PC-9 (cell line): ENCODE measurements around the gene CBLN3. TPM values are rescaled to one million over a fixed set of nuclear protein-coding genes. Genes with fewer than 3 reads are reported as not detected.

ENCODE experiments used
- BruUV-seq: library from RNA; stranded (reverse); fragments of 400-500 nt; replicated peaks from 2 replicates; lab custom pipeline; 2021; lab: Mats Ljungman, UMichigan
- CTCF ChIA-PET: fragments of 300-600 bp; sonication (Branson Sonifier 250); formaldehyde crosslinking; loops from one replicate; lab custom pipeline; 2022; ENCODE audit warnings: antibody characterized with exemption; lab: Charles Lee
- POLR2A ChIA-PET: fragments of 300-600 bp; sonication (Branson Sonifier 250); formaldehyde crosslinking; loops from one replicate; lab custom pipeline; 2022; ENCODE audit warnings: antibody characterized with exemption; ENCODE audit not compliant: unreplicated experiment; lab: Charles Lee
- DNase-seq, 2 experiments: peaks; one replicate each; pipeline versions ENCODE4 v3.0.0 to v3.0.0-alpha.2; 2015 to 2022; ENCODE audit warnings: mixed read lengths in 1 of 2
- H2AFZ ChIP-seq: fragments of 200-600 bp; sonication (generic); 2 replicates; pipeline ENCODE4 v1.8.1; 2017; ENCODE audit warnings: antibody characterized with exemption
- H3F3A ChIP-seq: fragments of 200-600 bp; sonication (generic); 2 replicates; pipeline ENCODE4 v1.8.1; 2017; ENCODE audit warnings: antibody characterized with exemption, mild to moderate bottlenecking, low read depth; ENCODE audit not compliant: insufficient read depth
- H3K27ac ChIP-seq: fragments of 200-600 bp; sonication (generic); 2 replicates; pipeline ENCODE4 v1.6.1; 2016; ENCODE audit warnings: mixed run types
- H3K27me3 ChIP-seq: fragments of 200-600 bp; sonication (generic); 2 replicates; pipeline ENCODE4 v1.6.1; 2016; ENCODE audit warnings: low read depth, mixed run types; ENCODE audit not compliant: insufficient read depth
- H3K36me3 ChIP-seq: fragments of 200-600 bp; sonication (generic); 2 replicates; pipeline ENCODE4 v1.6.1; 2016; ENCODE audit warnings: low read depth, mixed run types
- H3K4me1 ChIP-seq: fragments of 200-600 bp; sonication (generic); replicated peaks from 2 replicates; pipeline ENCODE4 v1.6.1; 2016; ENCODE audit warnings: mixed run types; ENCODE audit not compliant: insufficient read depth
- H3K4me2 ChIP-seq: fragments of 200-600 bp; sonication (generic); 2 replicates; pipeline ENCODE4 v1.6.1; 2017; ENCODE audit warnings: mixed run types
- H3K4me3 ChIP-seq: fragments of 200-600 bp; sonication (generic); 2 replicates; pipeline ENCODE4 v1.6.1; 2016; ENCODE audit warnings: mixed run types
- H3K79me2 ChIP-seq: fragments of 200-600 bp; sonication (generic); 2 replicates; pipeline ENCODE4 v1.6.1; 2017; ENCODE audit warnings: low read depth, mixed run types
- H3K9me2 ChIP-seq: fragments of 200-600 bp; sonication (generic); 2 replicates; pipeline ENCODE4 v1.8.1; 2017; ENCODE audit warnings: mild to moderate bottlenecking; ENCODE audit not compliant: insufficient read depth
- H3K9me3 ChIP-seq: fragments of 200-600 bp; sonication (generic); 2 replicates; pipeline ENCODE4 v1.8.1; 2016; ENCODE audit warnings: low read depth; ENCODE audit not compliant: insufficient read depth
- H4K20me1 ChIP-seq: fragments of 200-600 bp; sonication (generic); 2 replicates; pipeline ENCODE4 v1.8.1; 2017; ENCODE audit not compliant: insufficient read depth
- CTCF ChIP-seq: fragments of 200-600 bp; sonication (generic); conservative IDR thresholded peaks from 2 replicates; pipeline ENCODE4 v1.6.1; 2017; ENCODE audit warnings: mixed run types, antibody characterized with exemption, mild to moderate bottlenecking, moderate library complexity
- EZH2 ChIP-seq: fragments of 200-600 bp; sonication (generic); IDR thresholded peaks from 2 replicates; pipeline ENCODE4 v1.8.0; 2017; ENCODE audit warnings: antibody characterized with exemption, low read depth
- intact Hi-C: fragments of 100-400 bp; cut with micrococcal nuclease; formaldehyde crosslinking; loops from one replicate; pipeline ENCODE4 v1.10.0; 2022; ENCODE audit not compliant: unreplicated experiment
- total RNA-seq: library from RNA; stranded (reverse); gene quantifications from 2 replicates; pipeline ENCODE4 v1.2.3, GENCODE V29; 2021

Gene CBLN3
- total RNA-seq, 1 experiment from 2014 or later, result 8.3 TPM

GRCh38 chr14:24416254-24416931, 13.1 kb downstream of the CBLN3 start:
- no peak for DNase-seq
- TF ChIP-seq CTCF (no peak), EZH2 (no peak)
- no peaks in the 10 kb centered on the region for H3K79me2 ChIP-seq
- CTCF ChIA-PET, result no interaction called here
- POLR2A ChIA-PET, result interaction anchor here (0.6 kb wide), 1 partner anchor 102 kb away, joined by 4 read pairs; no protein-coding TSS in a partner anchor
- H3K9me2 ChIP-seq, result no peaks in the 10 kb centered on the region
- no peak overlapping the region for H3K4me2 ChIP-seq
- H3K9me3 ChIP-seq, result no peaks in the 10 kb centered on the region
- no TSS peak for BruUV-seq
- H3K4me1 ChIP-seq, result no peaks in the 10 kb centered on the region
- no peak overlapping the region for H3K27ac ChIP-seq
- no peak overlapping the region for H2AFZ ChIP-seq
- no peaks in the 10 kb centered on the region for H4K20me1 ChIP-seq
- no peaks in the 10 kb centered on the region for H3K36me3 ChIP-seq
- H3K27me3 ChIP-seq, result no peaks in the 10 kb centered on the region
- no peak overlapping the region for H3K4me3 ChIP-seq
- no peaks in the 10 kb centered on the region for H3F3A ChIP-seq
- intact Hi-C loops, result no loop called here

- no TSS peak for BruUV-seq
- no peaks in the 10 kb centered on the region for H4K20me1 ChIP-seq
- H3K79me2 ChIP-seq, result no peaks in the 10 kb centered on the region
- TF ChIP-seq EZH2, result no peak
- TF ChIP-seq CTCF, result no peak
- no peak overlapping the region for H3K4me2 ChIP-seq
- DNase-seq, result no peak
- no peak overlapping the region for H3K27ac ChIP-seq
- no peaks in the 10 kb centered on the region for H3K9me3 ChIP-seq
- no peaks in the 10 kb centered on the region for H3K36me3 ChIP-seq
- intact Hi-C loops, result no loop called here
- no peaks in the 10 kb centered on the region for H3F3A ChIP-seq
- ChIA-PET POLR2A (interaction anchor here (0.6 kb wide), 1 partner anchor 101 kb away, joined by 4 read pairs; no protein-coding TSS in a partner anchor), CTCF (no interaction called here)
- no peaks in the 10 kb centered on the region for H3K27me3 ChIP-seq
- no peaks in the 10 kb centered on the region for H3K4me1 ChIP-seq
- no peak overlapping the region for H2AFZ ChIP-seq
- H3K9me2 ChIP-seq, result no peaks in the 10 kb centered on the region
- no peak overlapping the region for H3K4me3 ChIP-seq
These were observed 13.8 kb downstream of the CBLN3 start for GRCh38 chr14:24415421-24416253.

GRCh38 chr14:24414732-24415420, 14.6 kb downstream of the CBLN3 start:
- Histone ChIP-seq H3K36me3 (no peaks in the 10 kb centered on the region), H3F3A (no peaks in the 10 kb centered on the region), H3K4me1 (no peaks in the 10 kb centered on the region), H3K9me3 (no peaks in the 10 kb centered on the region), H3K27ac (no peak overlapping the region), H4K20me1 (no peaks in the 10 kb centered on the region), H3K9me2 (no peaks in the 10 kb centered on the region), H2AFZ (no peak overlapping the region), H3K79me2 (no peaks in the 10 kb centered on the region), H3K4me3 (no peak overlapping the region), H3K4me2 (no peak overlapping the region), H3K27me3 (no peaks in the 10 kb centered on the region)
- intact Hi-C loops, result no loop called here
- no TSS peak for BruUV-seq
- ChIA-PET CTCF (no interaction called here), POLR2A (no interaction called here)
- TF ChIP-seq CTCF, result no peak
- no peak for TF ChIP-seq EZH2
- DNase-seq, result no peak
